ENCODE data around the gene ERICH3. TPM values are rescaled to one million over a fixed set of nuclear protein-coding genes. Genes with fewer than 3 reads are reported as not detected.

The ERICH3 gene
- total and polyA plus RNA-seq, 7 donors: 0.14 to 0.55 (median 0.26) TPM; not detected in 2

- Histone ChIP-seq H3K27ac (no peak overlapping the region), H3K4me1 (no peaks in the 10 kb centered on the region), H3K27me3 (no peaks in the 10 kb centered on the region), H3K9me3 (no peaks in the 10 kb centered on the region), H3K4me3 (no peak overlapping the region), H3K36me3 (no peaks in the 10 kb centered on the region)
- DNase-seq: no peak
- TF ChIP-seq POLR2AphosphoS5 (IDR thresholded peaks at IDR 0.05) (no peak), POLR2A (IDR thresholded peaks at IDR 0.05) (no peak), EP300 (IDR thresholded peaks at IDR 0.05) (no peak), CTCF (IDR thresholded peaks at IDR 0.05) (no peak)
- WGBS, 2 donors: 82 to 91% methylated on average over 3 of the region's 3 CpGs
- intact Hi-C loops (cut with DNase I): no loop called here
These were observed 90.2 kb downstream of the ERICH3 start for GRCh38 chr1:74583397-74583796.

GRCh38 chr1:74579425-74579824 is 94.2 kb downstream of the ERICH3 start:
- TF ChIP-seq CTCF (IDR thresholded peaks at IDR 0.05) (no peak), POLR2A (IDR thresholded peaks at IDR 0.05) (no peak), EP300 (IDR thresholded peaks at IDR 0.05) (no peak), POLR2AphosphoS5 (IDR thresholded peaks at IDR 0.05) (no peak)
- Histone ChIP-seq H3K27me3 (no peaks in the 10 kb centered on the region), H3K27ac (no peak overlapping the region), H3K36me3 (no peaks in the 10 kb centered on the region), H3K9me3 (no peaks in the 10 kb centered on the region), H3K4me3 (no peak overlapping the region), H3K4me1 (no peaks in the 10 kb centered on the region)
- intact Hi-C loops (cut with DNase I): no loop called here
- WGBS, 2 donors: 44 to 58% methylated on average over 3 of the region's 3 CpGs
- no peak for DNase-seq

- Histone ChIP-seq H3K4me1 (no peaks in the 10 kb centered on the region), H3K9me3 (no peaks in the 10 kb centered on the region), H3K36me3 (no peaks in the 10 kb centered on the region), H3K27me3 (no peaks in the 10 kb centered on the region), H3K4me3 (no peak overlapping the region), H3K27ac (no peak overlapping the region)
- intact Hi-C loops (cut with DNase I): no loop called here
- WGBS, 2 donors: 72 to 84% methylated on average over 2 of the region's 2 CpGs
- DNase-seq: no peak
- TF ChIP-seq EP300 (IDR thresholded peaks at IDR 0.05) (no peak), POLR2AphosphoS5 (IDR thresholded peaks at IDR 0.05) (no peak), CTCF (IDR thresholded peaks at IDR 0.05) (no peak), POLR2A (IDR thresholded peaks at IDR 0.05) (no peak)
These were observed 95.5 kb downstream of the ERICH3 start for GRCh38 chr1:74578101-74578500.

- no peaks in the 10 kb centered on the region for H3K4me1 ChIP-seq
- no peaks in the 10 kb centered on the region for H3K9me3 ChIP-seq
- TF ChIP-seq POLR2A (IDR thresholded peaks at IDR 0.05) (no peak), CTCF (IDR thresholded peaks at IDR 0.05) (no peak), POLR2AphosphoS5 (IDR thresholded peaks at IDR 0.05) (no peak), EP300 (IDR thresholded peaks at IDR 0.05) (no peak)
- intact Hi-C loops (cut with DNase I): no loop called here
- no peaks in the 10 kb centered on the region for H3K27me3 ChIP-seq
- DNase-seq: no peak
- H3K36me3 ChIP-seq: no peaks in the 10 kb centered on the region
- WGBS, 2 donors: 76 to 77% methylated on average over 6 of the region's 6 CpGs
- H3K27ac ChIP-seq: no peak overlapping the region
- H3K4me3 ChIP-seq: no peak overlapping the region
These were observed 101.7 kb downstream of the ERICH3 start for GRCh38 chr1:74571891-74572290.

- H3K27me3 ChIP-seq: no peaks in the 10 kb centered on the region
- intact Hi-C loops (cut with DNase I): no loop called here
- no peak for DNase-seq
- no peaks in the 10 kb centered on the region for H3K4me1 ChIP-seq
- TF ChIP-seq POLR2AphosphoS5 (IDR thresholded peaks at IDR 0.05) (no peak), POLR2A (IDR thresholded peaks at IDR 0.05) (no peak), EP300 (IDR thresholded peaks at IDR 0.05) (no peak), CTCF (IDR thresholded peaks at IDR 0.05) (no peak)
- H3K27ac ChIP-seq: no peak overlapping the region
- no peak overlapping the region for H3K4me3 ChIP-seq
- H3K36me3 ChIP-seq: no peaks in the 10 kb centered on the region
- H3K9me3 ChIP-seq: no peaks in the 10 kb centered on the region
- 51 to 62% methylated on average over 8 of the region's 8 CpGs for WGBS, 2 donors
These were observed 102.1 kb downstream of the ERICH3 start for GRCh38 chr1:74571493-74571800.
